Putamen (tissue), 1 donor: Measurements from ENCODE around the gene PRDX1.
"Not testable (repeated sequence)": the region's sequence is repeated elsewhere in the genome, so short reads cannot be mapped to it uniquely, and the experiment has no call there.

ENCODE experiments used
- DNase-seq: peaks from one replicate; pipeline ENCODE4 v3.0.0-alpha.2; 2016; ENCODE audit warnings: low spot score

PRDX1 gene

GRCh38 chr1:45535988-45536766 is 14.5 kb upstream of the PRDX1 start:
- no peak for DNase-seq

- DNase-seq, result no peak
Measured at GRCh38 chr1:45531873-45532272, 10.2 kb upstream of the PRDX1 start.

- DNase-seq, result no peak
Measured at GRCh38 chr1:45530632-45531135, 9.0 kb upstream of the PRDX1 start.

- DNase-seq, result no peak
Measured at GRCh38 chr1:45526135-45526644, 4.5 kb upstream of the PRDX1 start.

- not testable (repeated sequence) for DNase-seq
Measured at GRCh38 chr1:45523975-45524374, 2.3 kb upstream of the PRDX1 start.

GRCh38 chr1:45523516-45523915 is 1.8 kb upstream of the PRDX1 start:
- DNase-seq, result not testable (repeated sequence)

GRCh38 chr1:45522324-45523104 is 830 bp upstream of the PRDX1 start:
- no peak for DNase-seq

- DNase-seq, result not testable (repeated sequence)
Measured at GRCh38 chr1:45519774-45520173, 1.9 kb downstream of the PRDX1 start.

- DNase-seq, result peak; percentile 63
Measured at GRCh38 chr1:45518910-45519309, 2.8 kb downstream of the PRDX1 start.

GRCh38 chr1:45518366-45518765 is 3.3 kb downstream of the PRDX1 start:
- DNase-seq, result not testable (repeated sequence)

- DNase-seq, result no peak
Measured at GRCh38 chr1:45516465-45516864, 5.2 kb downstream of the PRDX1 start.

- no peak for DNase-seq
Measured at GRCh38 chr1:45516036-45516435, 5.6 kb downstream of the PRDX1 start.

- not testable (repeated sequence) for DNase-seq
Measured at GRCh38 chr1:45513532-45514260, 8.0 kb downstream of the PRDX1 start.

GRCh38 chr1:45512641-45513054 is 9.0 kb downstream of the PRDX1 start:
- no peak for DNase-seq

- DNase-seq, result no peak
Measured at GRCh38 chr1:45510972-45511527, 10.6 kb downstream of the PRDX1 start.

- no peak for DNase-seq
Measured at GRCh38 chr1:45510036-45510971, 11.4 kb downstream of the PRDX1 start.

GRCh38 chr1:45508295-45509151 is 13.2 kb downstream of the PRDX1 start:
- no peak for DNase-seq

GRCh38 chr1:45507893-45508292 is 13.8 kb downstream of the PRDX1 start:
- DNase-seq, result no peak

GRCh38 chr1:45507195-45507594 is 14.5 kb downstream of the PRDX1 start:
- no peak for DNase-seq
